Panc1 (cell line): ENCODE measurements around the gene MCU. TPM values are rescaled to one million over a fixed set of nuclear protein-coding genes. Genes with fewer than 3 reads are reported as not detected.

Experiments
- ATAC-seq: fragments of 200-7000 bp; cut with Tn5 transposase; 2 replicates; pipeline ENCODE4 v1.9.1; 2020; ENCODE audit warnings: mild to moderate bottlenecking, moderate library complexity
- BruUV-seq: library from RNA; stranded (reverse); fragments of 400-500 nt; replicated peaks from 2 replicates; lab custom pipeline; 2021; lab: Mats Ljungman, UMichigan
- CTCF ChIA-PET: fragments of 300-600 bp; sonication (Branson Sonifier 250); formaldehyde crosslinking; loops from one replicate; lab custom pipeline; 2022; ENCODE audit warnings: antibody characterized with exemption; lab: Charles Lee
- POLR2A ChIA-PET: fragments of 300-600 bp; sonication (Branson Sonifier 250); formaldehyde crosslinking; loops from one replicate; lab custom pipeline; 2022; ENCODE audit warnings: antibody characterized with exemption; lab: Charles Lee
- DNase-seq: peaks from one replicate; pipeline ENCODE4 v3.0.0-alpha.2; 2010; ENCODE audit warnings: low read depth, low spot score
- H3K27ac ChIP-seq: 2 replicates; pipeline ENCODE4 v1.5.1; 2011; ENCODE audit warnings: mild to moderate bottlenecking, low read length, inconsistent platforms
- H3K27me3 ChIP-seq: fragments of 200-500 bp; sonication (Bioruptor generic); 2 replicates; pipeline ENCODE4 v1.6.0; 2014; ENCODE audit warnings: low read length, inconsistent platforms; ENCODE audit not compliant: control insufficient read depth, insufficient read depth
- H3K36me3 ChIP-seq: fragments of 200-500 bp; sonication (Bioruptor generic); 2 replicates; pipeline ENCODE4 v1.5.1; 2014; ENCODE audit warnings: inconsistent platforms, mild to moderate bottlenecking, low read length, moderate library complexity; ENCODE audit not compliant: control insufficient read depth, insufficient read depth
- H3K4me1 ChIP-seq: 2 replicates; pipeline ENCODE4 v1.5.1; 2011; ENCODE audit warnings: inconsistent platforms, mild to moderate bottlenecking, low read length, moderate library complexity; ENCODE audit not compliant: control insufficient read depth, insufficient read depth
- H3K4me3 ChIP-seq, 2 experiments: 2 replicates each; pipeline ENCODE4 v1.5.1; 2011 to 2012; ENCODE audit warnings: low read depth in 2 of 2, low read length in 2 of 2, mild to moderate bottlenecking in 2 of 2, inconsistent platforms in 1 of 2, moderate library complexity in 1 of 2
- H3K9me3 ChIP-seq: fragments of 200-500 bp; sonication (Bioruptor generic); 2 replicates; pipeline ENCODE4 v1.5.1; 2014; ENCODE audit warnings: low read depth, mild to moderate bottlenecking, inconsistent platforms, low read length, moderate library complexity; ENCODE audit not compliant: control insufficient read depth, insufficient read depth
- CTCF ChIP-seq: fragments of 450-650 bp; IDR thresholded peaks from 2 replicates; pipeline ENCODE4 v1.5.1; 2017; ENCODE audit warnings: mild to moderate bottlenecking
- POLR2AphosphoS5 ChIP-seq: IDR thresholded peaks from 2 replicates; pipeline ENCODE4 v1.6.1; 2012; ENCODE audit warnings: mild to moderate bottlenecking, low read depth, low read length, moderate library complexity
- REST ChIP-seq, 2 experiments: IDR thresholded peaks; 2 replicates each; pipeline ENCODE4 v1.6.1; 2011 to 2012; ENCODE audit warnings: low read depth in 2 of 2, control low read depth in 1 of 2, low read length in 1 of 2, mild to moderate bottlenecking in 1 of 2, moderate library complexity in 1 of 2; ENCODE audit not compliant: insufficient read depth in 1 of 2
- SIN3A ChIP-seq: IDR thresholded peaks from 2 replicates; pipeline ENCODE4 v1.6.1; 2012; ENCODE audit warnings: low read depth, mild to moderate bottlenecking, low read length, moderate library complexity, borderline replicate concordance; ENCODE audit not compliant: insufficient read depth
- TCF7L2 ChIP-seq: IDR thresholded peaks from 2 replicates; pipeline ENCODE4 v1.6.1; 2011; ENCODE audit warnings: mild to moderate bottlenecking, low read depth, low read length, inconsistent platforms
- in situ Hi-C: cut with HindIII; loops from 2 replicates; pipeline ENCODE4 v1.10.0; 2016; ENCODE audit warnings: low sequenced_read_pairs, low pct_unique_long_range_greater_than_20kb
- intact Hi-C: fragments of 100-400 bp; cut with micrococcal nuclease; formaldehyde crosslinking; loops from one replicate; pipeline ENCODE4 v1.10.0; 2022; ENCODE audit not compliant: unreplicated experiment
- total RNA-seq: library from RNA; stranded (reverse); gene quantifications from one replicate; pipeline ENCODE4 v1.2.1, GENCODE V29; 2021; ENCODE audit not compliant: unreplicated experiment

The MCU gene
- total RNA-seq, 1 experiment from 2014 or later = 31.6 TPM

GRCh38 chr10:72842164-72842563 is 150.2 kb downstream of the MCU start:
- CTCF ChIA-PET = interaction anchor here (0.7 kb wide), 1 partner anchor 257 kb away, joined by 3 read pairs; no protein-coding TSS in a partner anchor
- in situ Hi-C loops (no loop called here), intact Hi-C loops (no loop called here)
- Histone ChIP-seq H3K36me3 (no peaks in the 10 kb centered on the region), H3K27ac (no peak overlapping the region), H3K9me3 (no peaks in the 10 kb centered on the region), H3K27me3 (no peaks in the 10 kb centered on the region), H3K4me1 (no peaks in the 10 kb centered on the region), H3K4me3 (no peak overlapping the region)
- POLR2A ChIA-PET = no interaction called here
- ATAC-seq = no peak
- TF ChIP-seq SIN3A = no peak
- TF ChIP-seq CTCF = no peak
- TF ChIP-seq TCF7L2 = no peak
- TF ChIP-seq POLR2AphosphoS5 = no peak
- TF ChIP-seq REST (IDR thresholded peaks at IDR 0.05; ENCODE audit: insufficient read depth in 1 of 2, low read depth in 2 of 2, low read length in 1 of 2) = no peak
- BruUV-seq = no TSS peak
- DNase-seq = no peak

DNA sequence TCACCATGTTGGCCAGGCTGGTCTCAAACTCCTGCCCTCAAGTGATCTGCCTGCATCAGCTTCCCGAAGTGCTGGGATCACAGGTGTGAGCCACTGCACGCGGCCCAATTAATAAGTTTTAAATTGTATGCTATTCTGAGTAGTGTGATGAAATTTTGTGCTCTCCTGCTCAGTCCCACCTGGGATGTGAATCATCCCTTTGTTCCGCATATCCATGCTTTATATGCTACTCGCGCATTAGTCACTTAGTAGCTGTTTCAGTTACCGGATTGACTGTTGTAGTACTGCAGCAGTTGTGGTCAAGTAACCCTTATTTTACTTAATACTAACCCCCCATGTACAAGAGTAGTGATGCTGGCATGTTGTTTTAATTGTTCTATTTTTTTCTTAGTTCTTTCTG is 154.3 kb downstream of the MCU start:
- peak; percentile 96 for ATAC-seq

More for the DNA sequence above, 154.3 kb downstream of the MCU start:
- in situ Hi-C loops = no loop called here
- intact Hi-C loops = no loop called here
- BruUV-seq = no TSS peak
- POLR2A ChIA-PET = interaction anchor here (0.6 to 0.7 kb wide), 2 partner anchors 33 to 475 kb away, joined by 3 read pairs; no protein-coding TSS in a partner anchor
- Histone ChIP-seq H3K27me3 (no peaks in the 10 kb centered on the region), H3K9me3 (no peaks in the 10 kb centered on the region), H3K36me3 (no peaks in the 10 kb centered on the region), H3K27ac (no peak overlapping the region), H3K4me3 (no peak overlapping the region), H3K4me1 (no peaks in the 10 kb centered on the region)
- CTCF ChIA-PET = no interaction called here
- TF ChIP-seq POLR2AphosphoS5 = no peak
- no peak for TF ChIP-seq CTCF
- no peak for TF ChIP-seq SIN3A
- TF ChIP-seq REST (IDR thresholded peaks at IDR 0.05; ENCODE audit: insufficient read depth in 1 of 2, low read depth in 2 of 2, low read length in 1 of 2) = no peak
- no peak for TF ChIP-seq TCF7L2
- DNase-seq = peak; percentile 83
